BLaER1 treated with 17β-estradiol and CSF1 and Interleukin-3, amounts not matched to agents 10 nM and 100 nM (cell line): ENCODE measurements around the gene PRAMEF33.
"Not testable (repeated sequence)": the region's sequence is repeated elsewhere in the genome, so short reads cannot be mapped to it uniquely, and the experiment has no call there.

ENCODE experiments used
- H3K27ac ChIP-seq, 11 experiments: shearing (Covaris generic); formaldehyde crosslinking; 2 replicates each; pipeline ENCODE4 v1.8.1; 2022
- H3K27me3 ChIP-seq, 11 experiments: shearing (Covaris generic); formaldehyde crosslinking; 2 replicates each; pipeline ENCODE4 v1.8.1; 2022
- H3K36me3 ChIP-seq, 11 experiments: shearing (Covaris generic); formaldehyde crosslinking; 2 replicates each; pipeline ENCODE4 v1.8.1; 2022
- H3K4me1 ChIP-seq, 10 experiments: shearing (Covaris generic); formaldehyde crosslinking; 2 replicates each; pipeline ENCODE4 v1.8.1; 2022
- H3K4me2 ChIP-seq, 11 experiments: shearing (Covaris generic); formaldehyde crosslinking; 2 replicates each; pipeline ENCODE4 v1.8.1; 2022
- H3K4me3 ChIP-seq, 10 experiments: shearing (Covaris generic); formaldehyde crosslinking; 2 replicates each; pipeline ENCODE4 v1.8.1; 2022
- H3K9ac ChIP-seq, 11 experiments: shearing (Covaris generic); formaldehyde crosslinking; 2 replicates each; pipeline ENCODE4 v1.8.1; 2022
- H3K9me3 ChIP-seq, 11 experiments: shearing (Covaris generic); formaldehyde crosslinking; replicated peaks in 1 of 11; 2 replicates each; pipeline ENCODE4 v1.8.1; 2022
- H4K20me1 ChIP-seq, 11 experiments: shearing (Covaris generic); formaldehyde crosslinking; 2 replicates each; pipeline ENCODE4 v1.8.1; 2022

Gene PRAMEF33

GRCh38 chr1:13303239-13303638 lies at the start of gene PRAMEF33:
Gene PRAMEF33, plus strand, starts transcription at chr1:13303539. Its CDS starts 2,416 bp downstream, at chr1:13305955.
- H3K4me3 ChIP-seq, H3K4me2 ChIP-seq, H3K9ac ChIP-seq, H4K20me1 ChIP-seq, H3K27ac ChIP-seq, H3K4me1 ChIP-seq, H3K27me3 ChIP-seq, H3K9me3 ChIP-seq, H3K36me3 ChIP-seq: not testable (repeated sequence)

GRCh38 chr1:13253898-13254297 lies 49.4 kb upstream of the PRAMEF33 start, which contains the start of gene PRAMEF5:
Gene PRAMEF5, plus strand, starts transcription at chr1:13254198. Its CDS starts 5,071 bp downstream, at chr1:13259269.
- H3K27ac ChIP-seq, H3K9ac ChIP-seq, H3K9me3 ChIP-seq, H4K20me1 ChIP-seq, H3K4me2 ChIP-seq, H3K4me3 ChIP-seq, H3K36me3 ChIP-seq, H3K4me1 ChIP-seq, H3K27me3 ChIP-seq: not testable (repeated sequence)

- H3K27me3 ChIP-seq, H3K4me3 ChIP-seq, H3K4me1 ChIP-seq, H3K9me3 ChIP-seq, H4K20me1 ChIP-seq, H3K9ac ChIP-seq, H3K4me2 ChIP-seq, H3K27ac ChIP-seq, H3K36me3 ChIP-seq: not testable (repeated sequence)
Observed at GRCh38 chr1:13265124-13265523, 38.2 kb upstream of the PRAMEF33 start.

- not testable (repeated sequence) for H3K9me3 ChIP-seq, H3K4me2 ChIP-seq, H3K27me3 ChIP-seq, H3K4me3 ChIP-seq, H4K20me1 ChIP-seq, H3K9ac ChIP-seq, H3K27ac ChIP-seq, H3K4me1 ChIP-seq, H3K36me3 ChIP-seq
Observed at GRCh38 chr1:13277016-13277415, 26.3 kb upstream of the PRAMEF33 start.

GRCh38 chr1:13279617-13280016 lies 23.7 kb upstream of the PRAMEF33 start:
- not testable (repeated sequence) for H3K9ac ChIP-seq

GRCh38 chr1:13285037-13285436 lies 18.3 kb upstream of the PRAMEF33 start, which contains the start of gene PRAMEF8:
Gene PRAMEF8, minus strand, starts transcription at chr1:13285137. Its CDS starts 1,046 bp downstream, at chr1:13284091.
- H3K4me1 ChIP-seq, H3K36me3 ChIP-seq, H3K27ac ChIP-seq, H3K9ac ChIP-seq, H3K9me3 ChIP-seq, H3K27me3 ChIP-seq, H4K20me1 ChIP-seq, H3K4me2 ChIP-seq, H3K4me3 ChIP-seq: not testable (repeated sequence)

More at GRCh38 chr1:13279617-13280016, 23.7 kb upstream of the PRAMEF33 start:
- not testable (repeated sequence) for H3K27ac ChIP-seq, H3K4me3 ChIP-seq, H4K20me1 ChIP-seq, H3K4me1 ChIP-seq, H3K36me3 ChIP-seq, H3K9me3 ChIP-seq, H3K4me2 ChIP-seq, H3K27me3 ChIP-seq

- not testable (repeated sequence) for H3K4me2 ChIP-seq, H3K4me3 ChIP-seq, H4K20me1 ChIP-seq, H3K36me3 ChIP-seq, H3K4me1 ChIP-seq, H3K9me3 ChIP-seq, H3K27me3 ChIP-seq, H3K27ac ChIP-seq, H3K9ac ChIP-seq
Observed at GRCh38 chr1:13289030-13289429, 14.3 kb upstream of the PRAMEF33 start.

- not testable (repeated sequence) for H3K27ac ChIP-seq, H3K4me1 ChIP-seq, H4K20me1 ChIP-seq, H3K9ac ChIP-seq, H3K4me2 ChIP-seq, H3K9me3 ChIP-seq, H3K36me3 ChIP-seq, H3K4me3 ChIP-seq, H3K27me3 ChIP-seq
Observed at GRCh38 chr1:13297216-13297931, 6.0 kb upstream of the PRAMEF33 start.

GRCh38 chr1:13298699-13299098 lies 4.6 kb upstream of the PRAMEF33 start:
- H3K4me3 ChIP-seq, H3K9me3 ChIP-seq, H3K4me1 ChIP-seq, H3K36me3 ChIP-seq, H3K27ac ChIP-seq, H3K9ac ChIP-seq, H3K27me3 ChIP-seq, H3K4me2 ChIP-seq, H4K20me1 ChIP-seq: not testable (repeated sequence)

- not testable (repeated sequence) for H3K27ac ChIP-seq, H3K4me3 ChIP-seq, H3K4me2 ChIP-seq
Observed at GRCh38 chr1:13302197-13302596, 1.1 kb upstream of the PRAMEF33 start.

GRCh38 chr1:13315281-13315680 lies 11.9 kb downstream of the PRAMEF33 start, which contains the start of gene PRAMEF15:
Gene PRAMEF15, plus strand, starts transcription at chr1:13315581. Its CDS starts 2,827 bp downstream, at chr1:13318408.
- H3K9me3 ChIP-seq, H3K4me1 ChIP-seq, H3K4me2 ChIP-seq, H3K4me3 ChIP-seq, H3K27me3 ChIP-seq, H3K36me3 ChIP-seq, H3K27ac ChIP-seq, H3K9ac ChIP-seq, H4K20me1 ChIP-seq: not testable (repeated sequence)

More at GRCh38 chr1:13302197-13302596, 1.1 kb upstream of the PRAMEF33 start:
- H3K9ac ChIP-seq, H3K4me1 ChIP-seq, H3K27me3 ChIP-seq, H3K9me3 ChIP-seq, H3K36me3 ChIP-seq, H4K20me1 ChIP-seq: not testable (repeated sequence)

- H3K36me3 ChIP-seq, H4K20me1 ChIP-seq, H3K9ac ChIP-seq, H3K9me3 ChIP-seq, H3K4me3 ChIP-seq, H3K27me3 ChIP-seq, H3K4me1 ChIP-seq, H3K27ac ChIP-seq, H3K4me2 ChIP-seq: not testable (repeated sequence)
Observed at GRCh38 chr1:13342496-13342895, 39.2 kb downstream of the PRAMEF33 start.

GRCh38 chr1:13347034-13347433 lies 43.7 kb downstream of the PRAMEF33 start, which contains the start of gene PRAMEF14:
Gene PRAMEF14, minus strand, starts transcription at chr1:13347134. Its CDS starts 1,820 bp downstream, at chr1:13345314.
- H3K27ac ChIP-seq, H3K27me3 ChIP-seq, H3K4me1 ChIP-seq, H3K9me3 ChIP-seq, H3K4me2 ChIP-seq, H4K20me1 ChIP-seq, H3K9ac ChIP-seq, H3K36me3 ChIP-seq, H3K4me3 ChIP-seq: not testable (repeated sequence)

- not testable (repeated sequence) for H3K27me3 ChIP-seq, H4K20me1 ChIP-seq, H3K4me3 ChIP-seq, H3K9ac ChIP-seq, H3K4me2 ChIP-seq, H3K36me3 ChIP-seq, H3K27ac ChIP-seq, H3K4me1 ChIP-seq
- peaks cover 4 to 20% (median 13%) of the 10 kb centered on the region in 11 experiments; a peak in 20 of 22 replicates for H3K9me3 ChIP-seq
Observed at GRCh38 chr1:13353476-13353875, 50.1 kb downstream of the PRAMEF33 start.
